ENCODE results near the gene MRPS18A. TPM values are rescaled to one million over a fixed set of nuclear protein-coding genes. Genes with fewer than 3 reads are reported as not detected.

MRPS18A gene
- total and polyA plus RNA-seq, 2 experiments from 2014 or later, result 33.7 to 39.2 TPM

DNA sequence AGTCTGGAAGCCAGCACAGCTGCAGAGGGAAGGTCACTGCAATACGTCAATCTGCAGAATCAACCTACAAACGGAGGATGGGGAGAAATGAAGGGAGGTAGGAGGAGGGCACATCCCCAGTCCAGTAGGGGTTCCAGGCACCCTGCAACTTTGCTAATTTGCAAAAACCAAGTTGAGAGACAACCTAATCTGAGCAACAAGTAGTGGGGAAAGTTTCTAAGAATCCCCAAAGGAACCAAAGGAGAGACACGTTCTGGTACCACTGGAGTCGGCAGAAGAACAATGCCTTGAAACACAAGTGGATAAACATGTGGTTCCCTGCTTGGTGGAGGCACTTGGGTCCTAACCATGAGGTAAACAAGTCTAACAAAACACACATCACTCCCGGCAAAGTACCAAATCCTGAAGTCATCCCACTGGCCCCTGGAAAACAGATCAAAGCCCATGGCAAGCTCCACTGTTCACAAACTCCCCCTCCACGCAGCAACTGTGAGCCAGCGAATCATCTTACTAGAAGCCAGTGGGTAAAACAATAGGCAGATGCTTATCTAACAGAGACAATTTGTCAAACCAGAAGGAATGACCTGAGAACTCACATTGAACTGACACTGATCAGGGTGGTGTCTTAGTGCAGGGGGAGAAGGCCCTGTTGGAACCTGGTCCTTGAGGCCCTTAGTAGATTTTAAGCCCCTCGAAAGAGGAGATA, 4.7 kb downstream of the MRPS18A start:
- Histone ChIP-seq H4K20me1 (ENCODE audit: insufficient read depth) (0 out of 2 replicates have a peak, but pooled peaks cover 4% of the 10 kb centered on the region), H3K4me1 (ENCODE audit: insufficient read depth) (peaks cover 5% of the 10 kb centered on the region; the same call in 1 of the 2 replicates), H3K9me3 (ENCODE audit: low read depth) (no peaks in the 10 kb centered on the region), H3K9ac (no peak overlapping the region), H3K9me2 (ENCODE audit: insufficient read depth) (no peaks in the 10 kb centered on the region), H3K4me2 (ENCODE audit: unreplicated experiment) (no peak overlapping the region), H3K27ac (no peak overlapping the region), H3F3A (ENCODE audit: insufficient read depth) (peaks cover 9% of the 10 kb centered on the region; the same call in 1 of the 2 replicates), H3K27me3 (replicated peaks; ENCODE audit: insufficient read depth) (no peaks in the 10 kb centered on the region), H2AFZ (no peak overlapping the region), H3K79me2 (ENCODE audit: insufficient read depth) (peaks cover 78% of the 10 kb centered on the region), H3K4me3 (no peak overlapping the region), H3K36me3 (ENCODE audit: low read depth) (peaks cover 6% of the 10 kb centered on the region; the same call in 1 of the 2 replicates)
- DNase-seq, result no peak
- in situ Hi-C loops (cut with MboI), result no loop called here
- TF ChIP-seq EZH2 (IDR thresholded peaks at IDR 0.05; ENCODE audit: insufficient read depth, poor library complexity, severe bottlenecking) (no peak), EZH2phosphoT487 (IDR thresholded peaks at IDR 0.05; ENCODE audit: insufficient read depth, low read depth) (no peak)
- WGBS, 2 experiments (ENCODE audit: low coverage in 1 of 2, low lambda C conversion rate in 2 of 2, missing lambda C conversion rate in 2 of 2), result 42 to 43% methylated on average over 8 of the region's 8 CpGs

DNA sequence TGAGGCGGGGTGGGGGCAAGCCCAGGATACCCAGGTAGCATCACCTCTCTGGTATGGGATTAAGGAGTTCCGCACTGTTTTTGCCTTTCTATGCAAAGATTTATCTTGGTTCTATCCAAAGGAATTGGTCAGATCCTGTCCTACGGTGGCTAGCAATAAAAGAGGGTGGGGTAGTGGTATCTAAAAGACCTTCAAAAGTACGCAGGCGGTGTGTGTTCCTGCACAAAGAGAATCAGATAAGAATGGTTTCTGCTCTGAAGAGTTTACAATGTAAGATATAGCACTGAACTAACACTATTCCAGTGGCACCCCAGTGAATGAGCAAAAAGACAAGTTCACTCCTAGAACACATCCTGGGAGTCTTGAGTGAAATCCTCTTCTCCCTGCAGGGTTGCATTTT, 6.3 kb downstream of the MRPS18A start:
- Histone ChIP-seq H3K27me3 (replicated peaks; ENCODE audit: insufficient read depth) (no peaks in the 10 kb centered on the region), H4K20me1 (ENCODE audit: insufficient read depth) (0 out of 2 replicates have a peak, but pooled peaks cover under 1% of the 10 kb centered on the region), H3K36me3 (ENCODE audit: low read depth) (peaks cover 19% of the 10 kb centered on the region; the same call in 1 of the 2 replicates), H3K9me2 (ENCODE audit: insufficient read depth) (no peaks in the 10 kb centered on the region), H3K79me2 (ENCODE audit: insufficient read depth) (peaks cover 68% of the 10 kb centered on the region), H3K4me2 (ENCODE audit: unreplicated experiment) (no peak overlapping the region), H3F3A (ENCODE audit: insufficient read depth) (no peaks in the 10 kb centered on the region), H3K4me1 (ENCODE audit: insufficient read depth) (no peaks in the 10 kb centered on the region), H3K9me3 (ENCODE audit: low read depth) (no peaks in the 10 kb centered on the region), H2AFZ (no peak overlapping the region), H3K4me3 (no peak overlapping the region), H3K27ac (no peak overlapping the region), H3K9ac (no peak overlapping the region)
- no peak for DNase-seq
- TF ChIP-seq EZH2 (IDR thresholded peaks at IDR 0.05; ENCODE audit: insufficient read depth, poor library complexity, severe bottlenecking) (no peak), EZH2phosphoT487 (IDR thresholded peaks at IDR 0.05; ENCODE audit: insufficient read depth, low read depth) (no peak)
- WGBS, 2 experiments (ENCODE audit: low coverage in 1 of 2, low lambda C conversion rate in 2 of 2, missing lambda C conversion rate in 2 of 2), result 87 to 94% methylated on average over 5 of the region's 5 CpGs
- in situ Hi-C loops (cut with MboI), result no loop called here

DNA sequence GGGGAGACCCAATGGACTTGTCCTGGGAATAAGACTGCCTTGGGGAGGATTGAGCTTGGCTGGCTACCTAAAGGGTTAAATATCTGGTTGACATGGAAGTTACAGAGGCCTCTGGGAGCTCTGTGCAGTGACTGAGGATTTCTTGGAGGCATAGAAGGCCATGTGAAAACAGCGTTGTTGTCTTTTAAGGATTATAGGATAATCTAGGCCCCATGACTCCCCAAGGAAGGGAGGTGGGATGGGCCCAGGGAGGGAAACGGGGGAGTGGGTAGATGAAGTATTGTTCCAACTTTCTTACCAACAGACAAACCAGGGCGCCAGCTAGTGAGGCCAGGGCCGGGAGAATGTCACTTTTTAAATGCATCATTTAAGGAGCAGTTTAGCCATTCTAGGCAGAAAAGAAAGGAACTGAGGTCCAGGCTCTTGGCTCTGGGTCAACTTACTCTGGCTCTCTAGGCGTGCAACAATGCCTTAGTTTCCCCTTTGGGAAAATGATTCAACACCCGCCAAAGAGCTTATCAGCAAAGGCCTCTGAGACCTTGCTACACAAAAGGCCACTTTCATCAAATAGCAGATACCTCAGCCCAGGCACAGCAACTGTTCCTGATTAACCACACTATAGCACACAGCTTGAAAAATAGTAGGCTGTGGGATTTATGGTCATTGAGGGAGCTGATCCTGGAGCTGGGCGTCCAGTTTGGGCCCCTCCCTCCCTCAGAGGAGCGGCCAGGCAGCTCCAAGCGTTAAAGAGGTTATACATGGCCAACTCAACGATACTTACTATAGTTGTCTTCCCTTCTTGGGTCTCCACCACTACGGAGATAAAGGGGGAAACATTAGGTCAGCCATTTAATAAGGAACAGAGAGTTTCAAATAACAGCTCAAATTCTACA, 7.0 kb downstream of the MRPS18A start:
- WGBS, 2 experiments (ENCODE audit: low coverage in 1 of 2, low lambda C conversion rate in 2 of 2, missing lambda C conversion rate in 2 of 2), result 79 to 81% methylated on average over 11 of the region's 11 CpGs
- Histone ChIP-seq H3K4me1 (ENCODE audit: insufficient read depth) (no peaks in the 10 kb centered on the region), H3K9me3 (ENCODE audit: low read depth) (no peaks in the 10 kb centered on the region), H2AFZ (no peak overlapping the region), H3K9ac (no peak overlapping the region), H3K27ac (no peak overlapping the region), H3K4me2 (ENCODE audit: unreplicated experiment) (no peak overlapping the region), H3K4me3 (no peak overlapping the region), H3K9me2 (ENCODE audit: insufficient read depth) (no peaks in the 10 kb centered on the region), H3F3A (ENCODE audit: insufficient read depth) (no peaks in the 10 kb centered on the region), H3K27me3 (replicated peaks; ENCODE audit: insufficient read depth) (no peaks in the 10 kb centered on the region), H4K20me1 (ENCODE audit: insufficient read depth) (no peaks in the 10 kb centered on the region), H3K36me3 (ENCODE audit: low read depth) (peaks cover 22% of the 10 kb centered on the region; the same call in 1 of the 2 replicates), H3K79me2 (ENCODE audit: insufficient read depth) (peaks cover 60% of the 10 kb centered on the region)
- no peak for DNase-seq
- in situ Hi-C loops (cut with MboI), result no loop called here
- TF ChIP-seq EZH2phosphoT487 (IDR thresholded peaks at IDR 0.05; ENCODE audit: insufficient read depth, low read depth) (no peak), EZH2 (IDR thresholded peaks at IDR 0.05; ENCODE audit: insufficient read depth, poor library complexity, severe bottlenecking) (no peak)

DNA sequence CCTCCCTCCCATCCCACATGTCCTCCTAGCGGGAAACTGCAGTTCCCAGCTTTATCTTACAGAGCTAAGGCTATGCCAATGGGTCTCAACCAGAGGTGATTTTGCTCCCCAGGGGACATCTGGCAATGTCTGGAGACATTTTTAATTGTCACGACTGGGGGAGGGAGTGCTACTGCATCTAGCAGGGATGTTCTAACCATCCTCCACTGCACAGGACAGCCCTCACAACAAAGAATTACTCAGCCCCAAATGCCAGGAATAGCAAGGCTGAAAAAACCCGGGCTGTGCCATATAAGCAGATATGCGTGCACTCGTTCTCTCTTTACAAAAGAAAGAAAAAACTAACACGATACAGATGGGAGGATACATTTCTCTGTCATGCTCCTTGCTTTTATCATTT, 8.5 kb downstream of the MRPS18A start:
- H3K9me3 ChIP-seq (ENCODE audit: low read depth), result no peaks in the 10 kb centered on the region
- no peak overlapping the region for H3K9ac ChIP-seq
- no peak for DNase-seq

More for the DNA sequence above, 8.5 kb downstream of the MRPS18A start:
- WGBS, 2 experiments (ENCODE audit: low coverage in 1 of 2, low lambda C conversion rate in 2 of 2, missing lambda C conversion rate in 2 of 2), result 71 to 73% methylated on average over 6 of the region's 6 CpGs
- H3K36me3 ChIP-seq (ENCODE audit: low read depth), result peaks cover 22% of the 10 kb centered on the region; the same call in 1 of the 2 replicates
- H3K4me3 ChIP-seq, result no peak overlapping the region
- H3K79me2 ChIP-seq (ENCODE audit: insufficient read depth), result peaks cover 45% of the 10 kb centered on the region
- no peaks in the 10 kb centered on the region for H3K9me2 ChIP-seq (ENCODE audit: insufficient read depth)
- no peak overlapping the region for H2AFZ ChIP-seq
- H3K27me3 ChIP-seq (replicated peaks; ENCODE audit: insufficient read depth), result no peaks in the 10 kb centered on the region
- no peaks in the 10 kb centered on the region for H3F3A ChIP-seq (ENCODE audit: insufficient read depth)
- no peak for TF ChIP-seq EZH2 (IDR thresholded peaks at IDR 0.05; ENCODE audit: insufficient read depth, poor library complexity, severe bottlenecking)
- no peak for TF ChIP-seq EZH2phosphoT487 (IDR thresholded peaks at IDR 0.05; ENCODE audit: insufficient read depth, low read depth)
- in situ Hi-C loops (cut with MboI), result no loop called here
- no peak overlapping the region for H3K4me2 ChIP-seq (ENCODE audit: unreplicated experiment)
- H3K4me1 ChIP-seq (ENCODE audit: insufficient read depth), result no peaks in the 10 kb centered on the region
- no peaks in the 10 kb centered on the region for H4K20me1 ChIP-seq (ENCODE audit: insufficient read depth)
- no peak overlapping the region for H3K27ac ChIP-seq

Data from GM23248 (cell line).